Naive thymus-derived CD8-positive, alpha-beta T cell (primary cell): ENCODE measurements around the gene ADAM22. TPM values are rescaled to one million over a fixed set of nuclear protein-coding genes. Genes with fewer than 3 reads are reported as not detected.
A peak's percentile ranks its signal among the peaks of the same experiment; 100 is the strongest.

Experiments
- ATAC-seq, 2 donors: fragments of 150-1000 bp; cut with Tn5 transposase in 1 of 2; sonication (Bioruptor Pico), chemical (Tn5 transposase) in 1 of 2; 1 replicate in 1 of 2; 2 replicates in 1 of 2; pipeline ENCODE4 v1.10.0; 2021; ENCODE audit warnings: mild to moderate bottlenecking in 2 of 2, moderate library complexity in 2 of 2
- POLR2A ChIA-PET: fragments of 350-600 bp; sonication (Branson Sonifier 250); formaldehyde crosslinking; loops from one replicate; lab custom pipeline; 2021; ENCODE audit warnings: antibody characterized with exemption; lab: Charles Lee
- DNase-seq, 10 donors: peaks; one replicate each; pipeline versions ENCODE4 v3.0.0 to v3.0.0-alpha.2; 2020 to 2022
- H3K27ac Mint-ChIP-seq, 10 donors: one replicate each; pipeline ENCODE4 v1.8.0; 2020 to 2022; ENCODE audit warnings: mild to moderate bottlenecking in 10 of 10, mixed read lengths in 10 of 10, moderate library complexity in 4 of 10, inconsistent platforms in 1 of 10
- H3K27me3 Mint-ChIP-seq, 5 donors: one replicate each; pipeline ENCODE4 v1.8.0; 2021 to 2022; ENCODE audit warnings: mixed read lengths in 5 of 5
- H3K36me3 Mint-ChIP-seq, 3 donors: one replicate each; pipeline ENCODE4 v1.8.0; 2020 to 2022; ENCODE audit warnings: mixed read lengths in 3 of 3, mild to moderate bottlenecking in 2 of 3, inconsistent platforms in 1 of 3
- H3K4me1 Mint-ChIP-seq, 4 donors: one replicate each; pipeline ENCODE4 v1.8.0; 2021 to 2022; ENCODE audit warnings: mixed read lengths in 4 of 4
- H3K4me3 Mint-ChIP-seq, 10 donors: one replicate each; pipeline ENCODE4 v1.8.0; 2020 to 2022; ENCODE audit warnings: mild to moderate bottlenecking in 10 of 10, mixed read lengths in 10 of 10, moderate library complexity in 6 of 10, inconsistent platforms in 1 of 10
- H3K9me3 Mint-ChIP-seq, 9 donors: one replicate each; pipeline ENCODE4 v1.8.0; 2020 to 2022; ENCODE audit warnings: mixed read lengths in 9 of 9, mild to moderate bottlenecking in 3 of 9, inconsistent platforms in 1 of 9, moderate library complexity in 1 of 9
- polyA plus RNA-seq, 3 donors: library from polyadenylated mRNA; unstranded; fragments of 300-500 nt; fragmentation: Illumina TruSeq; gene quantifications; one replicate each; pipeline ENCODE4 v1.2.3, GENCODE V29; 2021
- total RNA-seq, 8 experiments: library from RNA in 2 of 8; stranded (reverse) in 2 of 8; gene quantifications; one replicate each; pipeline ENCODE4 v1.2.3 and lab custom pipeline; 2021 to 2026

The ADAM22 gene
- total and polyA plus RNA-seq, 5 experiments from 2014 or later = 0.60 to 9.2 (median 1.6) TPM

- ATAC-seq = no peak
- Mint-ChIP-seq H3K9me3 (peaks cover 0 to 3% (median 0%) of the 10 kb centered on the region in 9 donors), H3K27ac (no peak overlapping the region), H3K27me3 (no peaks in the 10 kb centered on the region), H3K4me1 (no peaks in the 10 kb centered on the region), H3K36me3 (peaks cover 0 to 24% (median 0%) of the 10 kb centered on the region in 3 donors), H3K4me3 (no peak overlapping the region)
- DNase-seq = no peak
- POLR2A ChIA-PET = no interaction called here
Observed at GRCh38 chr7:87968021-87968420, 34.0 kb downstream of the ADAM22 start.

- H3K9me3 Mint-ChIP-seq = no peaks in the 10 kb centered on the region
- POLR2A ChIA-PET = no interaction called here
- no peaks in the 10 kb centered on the region for H3K27me3 Mint-ChIP-seq
- H3K27ac Mint-ChIP-seq = no peak overlapping the region
- peaks cover 0 to 5% (median 0%) of the 10 kb centered on the region in 4 donors for H3K4me1 Mint-ChIP-seq
- peaks cover 0 to 5% (median 0%) of the 10 kb centered on the region in 3 donors for H3K36me3 Mint-ChIP-seq
- no peak overlapping the region for H3K4me3 Mint-ChIP-seq
- no peak for DNase-seq
- no peak for ATAC-seq
Observed at GRCh38 chr7:87982116-87982515, 48.1 kb downstream of the ADAM22 start.

- no peaks in the 10 kb centered on the region for H3K27me3 Mint-ChIP-seq
- no peaks in the 10 kb centered on the region for H3K9me3 Mint-ChIP-seq
- H3K36me3 Mint-ChIP-seq = peaks cover 0 to 5% (median 0%) of the 10 kb centered on the region in 3 donors
- peaks cover 0 to 5% (median 0%) of the 10 kb centered on the region in 4 donors for H3K4me1 Mint-ChIP-seq
- ATAC-seq = no peak
- H3K27ac Mint-ChIP-seq = no peak overlapping the region
- POLR2A ChIA-PET = no interaction called here
- DNase-seq = no peak
- no peak overlapping the region for H3K4me3 Mint-ChIP-seq
Observed at GRCh38 chr7:87984088-87984487, 50.0 kb downstream of the ADAM22 start.

- ATAC-seq (no peak), DNase-seq (no peak)
- Mint-ChIP-seq H3K4me3 (no peak overlapping the region), H3K4me1 (no peaks in the 10 kb centered on the region), H3K36me3 (peaks cover 3 to 10% (median 8%) of the 10 kb centered on the region in 3 donors), H3K27ac (no peak overlapping the region), H3K9me3 (no peaks in the 10 kb centered on the region), H3K27me3 (no peaks in the 10 kb centered on the region)
- POLR2A ChIA-PET = no interaction called here
Observed at GRCh38 chr7:87993269-87993668, 59.2 kb downstream of the ADAM22 start.

GRCh38 chr7:87999261-87999660 is 65.2 kb downstream of the ADAM22 start:
- Mint-ChIP-seq H3K9me3 (no peaks in the 10 kb centered on the region), H3K36me3 (peaks cover 2 to 4% (median 3%) of the 10 kb centered on the region in 3 donors), H3K4me3 (no peak overlapping the region), H3K27me3 (no peaks in the 10 kb centered on the region), H3K27ac (no peak overlapping the region), H3K4me1 (no peaks in the 10 kb centered on the region)
- DNase-seq (no peak), ATAC-seq (no peak)
- POLR2A ChIA-PET = no interaction called here

GRCh38 chr7:88001744-88002530 is 67.9 kb downstream of the ADAM22 start:
- H3K36me3 Mint-ChIP-seq = peaks cover 0 to 7% (median 3%) of the 10 kb centered on the region in 3 donors
- H3K27me3 Mint-ChIP-seq = no peaks in the 10 kb centered on the region

GRCh38 chr7:88002617-88003016 is 68.6 kb downstream of the ADAM22 start:
- Mint-ChIP-seq H3K4me1 (no peaks in the 10 kb centered on the region), H3K9me3 (no peaks in the 10 kb centered on the region), H3K4me3 (no peak overlapping the region), H3K27ac (no peak overlapping the region), H3K36me3 (peaks cover 0 to 7% (median 3%) of the 10 kb centered on the region in 3 donors), H3K27me3 (no peaks in the 10 kb centered on the region)
- POLR2A ChIA-PET = no interaction called here
- DNase-seq = no peak
- ATAC-seq = no peak

More at GRCh38 chr7:88001744-88002530, 67.9 kb downstream of the ADAM22 start:
- DNase-seq = no peak
- POLR2A ChIA-PET = no interaction called here
- Mint-ChIP-seq H3K4me1 (no peaks in the 10 kb centered on the region), H3K27ac (no peak overlapping the region), H3K9me3 (no peaks in the 10 kb centered on the region), H3K4me3 (no peak overlapping the region)
- ATAC-seq = no peak

- ATAC-seq (no peak), DNase-seq (no peak)
- no peaks in the 10 kb centered on the region for H3K27me3 Mint-ChIP-seq
- peaks cover 0 to 5% (median 0%) of the 10 kb centered on the region in 3 donors for H3K36me3 Mint-ChIP-seq
- no peak overlapping the region for H3K27ac Mint-ChIP-seq
- no peaks in the 10 kb centered on the region for H3K4me1 Mint-ChIP-seq
- H3K9me3 Mint-ChIP-seq = no peaks in the 10 kb centered on the region
- H3K4me3 Mint-ChIP-seq = no peak overlapping the region
- POLR2A ChIA-PET = no interaction called here
Observed at GRCh38 chr7:88003581-88003980, 69.5 kb downstream of the ADAM22 start.

- no peaks in the 10 kb centered on the region for H3K9me3 Mint-ChIP-seq
- no peak overlapping the region for H3K27ac Mint-ChIP-seq
- ATAC-seq (no peak), DNase-seq (no peak)
- H3K4me1 Mint-ChIP-seq = no peaks in the 10 kb centered on the region
- H3K4me3 Mint-ChIP-seq = no peak overlapping the region
- POLR2A ChIA-PET = no interaction called here
- H3K36me3 Mint-ChIP-seq = peaks cover 0 to 5% (median 0%) of the 10 kb centered on the region in 3 donors
- H3K27me3 Mint-ChIP-seq = no peaks in the 10 kb centered on the region
Observed at GRCh38 chr7:88005191-88005590, 71.1 kb downstream of the ADAM22 start.

- no peak for DNase-seq
- no peaks in the 10 kb centered on the region for H3K9me3 Mint-ChIP-seq
- peaks cover 0 to 2% (median 0%) of the 10 kb centered on the region in 4 donors for H3K4me1 Mint-ChIP-seq
- POLR2A ChIA-PET = no interaction called here
- peaks cover 0 to 10% (median 2%) of the 10 kb centered on the region in 3 donors for H3K36me3 Mint-ChIP-seq
- H3K27me3 Mint-ChIP-seq = no peaks in the 10 kb centered on the region
- H3K27ac Mint-ChIP-seq = peak overlapping the region in 1 of 10 donors; percentile 73
- no peak overlapping the region for H3K4me3 Mint-ChIP-seq
- no peak for ATAC-seq
Observed at GRCh38 chr7:88009651-88010050, 75.6 kb downstream of the ADAM22 start.

GRCh38 chr7:88012086-88012485 is 78.0 kb downstream of the ADAM22 start:
- no peaks in the 10 kb centered on the region for H3K9me3 Mint-ChIP-seq
- POLR2A ChIA-PET = no interaction called here

GRCh38 chr7:88013981-88014380 is 79.9 kb downstream of the ADAM22 start:
- no peak overlapping the region for H3K27ac Mint-ChIP-seq
- peaks cover 0 to 7% (median 2%) of the 10 kb centered on the region in 3 donors for H3K36me3 Mint-ChIP-seq
- POLR2A ChIA-PET = no interaction called here
- H3K27me3 Mint-ChIP-seq = no peaks in the 10 kb centered on the region
- DNase-seq (no peak), ATAC-seq (no peak)
- no peak overlapping the region for H3K4me3 Mint-ChIP-seq
- peaks cover 0 to 2% (median 0%) of the 10 kb centered on the region in 4 donors for H3K4me1 Mint-ChIP-seq
- H3K9me3 Mint-ChIP-seq = no peaks in the 10 kb centered on the region

More at GRCh38 chr7:88012086-88012485, 78.0 kb downstream of the ADAM22 start:
- Mint-ChIP-seq H3K4me3 (no peak overlapping the region), H3K36me3 (peaks cover 0 to 7% (median 2%) of the 10 kb centered on the region in 3 donors), H3K4me1 (peaks cover 0 to 2% (median 0%) of the 10 kb centered on the region in 4 donors), H3K27ac (no peak overlapping the region), H3K27me3 (no peaks in the 10 kb centered on the region)
- DNase-seq (no peak), ATAC-seq (no peak)

GRCh38 chr7:88014581-88014980 is 80.5 kb downstream of the ADAM22 start:
- Mint-ChIP-seq H3K27me3 (no peaks in the 10 kb centered on the region), H3K36me3 (peaks cover 0 to 7% (median 2%) of the 10 kb centered on the region in 3 donors), H3K4me1 (peaks cover 0 to 2% (median 0%) of the 10 kb centered on the region in 4 donors), H3K9me3 (no peaks in the 10 kb centered on the region), H3K27ac (peak overlapping the region in 1 of 10 donors; percentile 29), H3K4me3 (no peak overlapping the region)
- ATAC-seq (no peak), DNase-seq (no peak)
- POLR2A ChIA-PET = no interaction called here
